H9 (cell line): ENCODE measurements around the gene AKAP7. TPM values are rescaled to one million over a fixed set of nuclear protein-coding genes. Genes with fewer than 3 reads are reported as not detected.

Experiments used
- DNase-seq: peaks from one replicate; pipeline ENCODE4 v3.0.0-alpha.2; 2017
- H2AFZ ChIP-seq: one replicate; pipeline ENCODE4 v1.6.1; 2013; ENCODE audit warnings: mild to moderate bottlenecking, low read length, control low read depth, moderate library complexity
- H2AK5ac ChIP-seq: 2 replicates; pipeline ENCODE4 v1.6.1; 2013; ENCODE audit warnings: low read length, control low read depth, mixed read lengths; ENCODE audit not compliant: insufficient read length
- H2BK120ac ChIP-seq: one replicate; pipeline ENCODE4 v1.6.1; 2013; ENCODE audit warnings: low read depth, mild to moderate bottlenecking, low read length, control low read depth, inconsistent platforms; ENCODE audit not compliant: poor library complexity, severe bottlenecking
- H2BK12ac ChIP-seq: 2 replicates; pipeline ENCODE4 v1.6.1; 2013; ENCODE audit warnings: low read length, control low read depth, mixed read lengths, low read depth; ENCODE audit not compliant: insufficient read length
- H2BK15ac ChIP-seq: 2 replicates; pipeline ENCODE4 v1.6.1; 2013; ENCODE audit warnings: low read depth, low read length, control low read depth
- H2BK20ac ChIP-seq: one replicate; pipeline ENCODE4 v1.6.1; 2013; ENCODE audit warnings: low read depth, mild to moderate bottlenecking, low read length, control low read depth, inconsistent platforms; ENCODE audit not compliant: poor library complexity, severe bottlenecking
- H2BK5ac ChIP-seq: 2 replicates; pipeline ENCODE4 v1.6.1; 2013; ENCODE audit warnings: low read length, control low read depth, mixed read lengths; ENCODE audit not compliant: insufficient read length
- H3K14ac ChIP-seq: 2 replicates; pipeline ENCODE4 v1.6.1; 2013; ENCODE audit warnings: low read length, control low read depth; ENCODE audit not compliant: insufficient read depth
- H3K18ac ChIP-seq: 2 replicates; pipeline ENCODE4 v1.6.1; 2013; ENCODE audit warnings: low read depth, mild to moderate bottlenecking, mixed read lengths, low read length, control low read depth; ENCODE audit not compliant: insufficient read length
- H3K23ac ChIP-seq: 2 replicates; pipeline ENCODE4 v1.6.1; 2013; ENCODE audit warnings: low read length, control low read depth, mixed read lengths, low read depth; ENCODE audit not compliant: insufficient read length
- H3K23me2 ChIP-seq: 2 replicates; pipeline ENCODE4 v1.6.1; 2013; ENCODE audit warnings: low read depth, mild to moderate bottlenecking, mixed read lengths, low read length, control low read depth; ENCODE audit not compliant: insufficient read length, poor library complexity, severe bottlenecking
- H3K27ac ChIP-seq: 2 replicates; pipeline ENCODE4 v1.5.1; 2013; ENCODE audit warnings: low read length, control low read depth, mixed read lengths, low read depth; ENCODE audit not compliant: insufficient read length
- H3K27me3 ChIP-seq: 2 replicates; pipeline ENCODE4 v1.6.1; 2013; ENCODE audit warnings: low read length, control low read depth, inconsistent platforms; ENCODE audit not compliant: insufficient read depth
- H3K4ac ChIP-seq: 2 replicates; pipeline ENCODE4 v1.6.1; 2013; ENCODE audit warnings: low read depth, mild to moderate bottlenecking, control low read depth, inconsistent platforms, low read length, moderate library complexity
- H3K4me1 ChIP-seq: 2 replicates; pipeline ENCODE4 v1.6.1; 2013; ENCODE audit warnings: low read length, control low read depth, inconsistent platforms; ENCODE audit not compliant: insufficient read depth
- H3K4me2 ChIP-seq: 2 replicates; pipeline ENCODE4 v1.6.1; 2013; ENCODE audit warnings: low read length, control low read depth, mixed read lengths; ENCODE audit not compliant: insufficient read length, insufficient read depth
- H3K56ac ChIP-seq: 2 replicates; pipeline ENCODE4 v1.6.1; 2013; ENCODE audit warnings: low read depth, mild to moderate bottlenecking, mixed read lengths, low read length, control low read depth; ENCODE audit not compliant: insufficient read length
- H3K79me1 ChIP-seq: 2 replicates; pipeline ENCODE4 v1.6.1; 2013; ENCODE audit warnings: low read depth, mild to moderate bottlenecking, moderate library complexity, low read length, control low read depth, inconsistent platforms; ENCODE audit not compliant: insufficient read depth, poor library complexity, severe bottlenecking
- H3K79me2 ChIP-seq: 2 replicates; pipeline ENCODE4 v1.6.1; 2013; ENCODE audit warnings: low read length, control low read depth, inconsistent platforms; ENCODE audit not compliant: insufficient read depth
- H3K9ac ChIP-seq: 2 replicates; pipeline ENCODE4 v1.6.1; 2013; ENCODE audit warnings: low read length, control low read depth, mixed read lengths; ENCODE audit not compliant: insufficient read length; ENCODE audit errors: extremely low read depth
- H3K9me3 ChIP-seq: one replicate; pipeline ENCODE4 v1.6.1; 2013; ENCODE audit warnings: low read depth, low read length, inconsistent platforms; ENCODE audit not compliant: control insufficient read depth
- H3T11ph ChIP-seq: one replicate; pipeline ENCODE4 v1.6.1; 2013; ENCODE audit warnings: mild to moderate bottlenecking, low read length, control low read depth, inconsistent platforms
- H4K20me1 ChIP-seq: one replicate; pipeline ENCODE4 v1.6.1; 2013; ENCODE audit not compliant: control insufficient read depth, insufficient read length, insufficient read depth
- H4K5ac ChIP-seq: 2 replicates; pipeline ENCODE4 v1.6.1; 2013; ENCODE audit warnings: low read depth, mild to moderate bottlenecking, mixed read lengths, low read length, control low read depth; ENCODE audit not compliant: insufficient read length
- H4K8ac ChIP-seq: replicated peaks from 2 replicates; pipeline ENCODE4 v1.6.1; 2013; ENCODE audit warnings: low read length, control low read depth, mixed read lengths, low read depth; ENCODE audit not compliant: insufficient read length
- H4K91ac ChIP-seq: 2 replicates; pipeline ENCODE4 v1.6.1; 2013; ENCODE audit warnings: low read depth, mild to moderate bottlenecking, moderate library complexity, mixed read lengths, low read length, control low read depth; ENCODE audit not compliant: insufficient read length
- H3K27ac Mint-ChIP-seq, 3 experiments: 2 replicates in 2 of 3; 3 replicates in 1 of 3; pipeline ENCODE4 v1.8.0; 2020 to 2021; ENCODE audit warnings: mixed read lengths in 3 of 3, mild to moderate bottlenecking in 1 of 3, moderate library complexity in 1 of 3
- H3K27me3 Mint-ChIP-seq: 2 replicates; pipeline ENCODE4 v1.8.0; 2021; ENCODE audit warnings: low read depth, mild to moderate bottlenecking, moderate library complexity, mixed read lengths
- H3K36me3 Mint-ChIP-seq, 3 experiments: 2 replicates in 2 of 3; 3 replicates in 1 of 3; pipeline ENCODE4 v1.8.0; 2020 to 2021; ENCODE audit warnings: low read depth in 3 of 3, mixed read lengths in 3 of 3; ENCODE audit not compliant: insufficient read depth in 1 of 3
- H3K4me1 Mint-ChIP-seq, 2 experiments: 2 replicates each; pipeline ENCODE4 v1.8.0; 2020; ENCODE audit warnings: mixed read lengths in 2 of 2
- H3K4me3 Mint-ChIP-seq, 2 experiments: 2 replicates in 1 of 2; 3 replicates in 1 of 2; pipeline ENCODE4 v1.8.0; 2020 to 2021; ENCODE audit warnings: mild to moderate bottlenecking in 2 of 2, mixed read lengths in 2 of 2, moderate library complexity in 1 of 2
- H3K9me3 Mint-ChIP-seq, 2 experiments: 2 replicates in 1 of 2; 3 replicates in 1 of 2; pipeline ENCODE4 v1.8.0; 2020; ENCODE audit warnings: mild to moderate bottlenecking in 2 of 2, mixed read lengths in 2 of 2, moderate library complexity in 1 of 2
- CTCF ChIP-seq: fragments of 200-600 bp; sonication (generic); conservative IDR thresholded peaks from 3 replicates; pipeline ENCODE4 v1.8.0; 2021; ENCODE audit warnings: antibody characterized with exemption, mild to moderate bottlenecking
- WGBS: extraction: QIAGEN DNeasy Blood & Tissue Kit; methylation state at CpG from one replicate; pipeline ENCODE4 v1.1.7; 2013; ENCODE audit warnings: missing lambda C conversion rate, low lambda C conversion rate, mixed read lengths; ENCODE audit not compliant: insufficient read length; ENCODE audit errors: extremely low coverage; 5-methylcytosine and 5-hydroxymethylcytosine counted together
- total RNA-seq: library from RNA; stranded (reverse); gene quantifications from 2 replicates; pipeline ENCODE4 v1.2.1, GENCODE V29; 2021

The AKAP7 gene
- total RNA-seq, 1 experiment from 2014 or later, result 9.8 TPM

- H3K4me1 Mint-ChIP-seq, result peaks cover 11 to 21% of the 10 kb centered on the region in 2 experiments
- WGBS, result no CpG with 5 or more reads among the region's 2 CpGs
These were observed 95.8 kb downstream of the AKAP7 start for GRCh38 chr6:131231103-131231502.

More at GRCh38 chr6:131231103-131231502, 95.8 kb downstream of the AKAP7 start:
- Histone ChIP-seq H3K23ac (no peak overlapping the region), H3K27me3 (no peaks in the 10 kb centered on the region), H3K14ac (no peak overlapping the region), H3T11ph (no peak overlapping the region), H4K8ac (no peak overlapping the region), H4K91ac (no peak overlapping the region), H2BK20ac (no peak overlapping the region), H4K5ac (no peak overlapping the region), H3K79me2 (no peaks in the 10 kb centered on the region), H3K4me2 (no peak overlapping the region), H3K9ac (no peak overlapping the region), H2AK5ac (no peak overlapping the region), H3K18ac (no peak overlapping the region), H2BK120ac (no peak overlapping the region), H4K20me1 (no peaks in the 10 kb centered on the region), H3K27ac (no peak overlapping the region), H3K4me1 (peaks cover 1% of the 10 kb centered on the region; the same call in 1 of the 2 replicates), H3K9me3 (no peaks in the 10 kb centered on the region), H2BK12ac (no peak overlapping the region), H2BK5ac (no peak overlapping the region), H3K56ac (no peak overlapping the region), H2BK15ac (no peak overlapping the region), H3K79me1 (no peaks in the 10 kb centered on the region), H2AFZ (no peak overlapping the region), H3K23me2 (no peaks in the 10 kb centered on the region), H3K4ac (no peak overlapping the region)
- Mint-ChIP-seq H3K27me3 (no peaks in the 10 kb centered on the region), H3K4me3 (no peak overlapping the region), H3K36me3 (peaks cover 0 to 5% (median 0%) of the 10 kb centered on the region in 3 experiments; a peak in 3 of 7 replicates), H3K9me3 (peaks cover 0 to 3% of the 10 kb centered on the region in 2 experiments; a peak in 1 of 5 replicates), H3K27ac (no peak overlapping the region)
- TF ChIP-seq CTCF, result no peak
- no peak for DNase-seq
